K562 (cell line): ENCODE data around the gene ZNF12. TPM values are rescaled to one million over a fixed set of nuclear protein-coding genes. Genes with fewer than 3 reads are reported as not detected.
A peak's percentile ranks its signal among the peaks of the same experiment; 100 is the strongest.

Experiments
- CREB1 ChIP-seq, 2 experiments: sonication (generic) in 1 of 2; formaldehyde crosslinking in 1 of 2; IDR thresholded peaks; 2 replicates each; pipeline versions ENCODE4 v1.6.1 to v1.8.0; 2012 to 2022; ENCODE audit warnings: inconsistent platforms in 1 of 2, mild to moderate bottlenecking in 1 of 2, missing genetic modification reagents in 1 of 2, moderate library complexity in 1 of 2
- ERF ChIP-seq: fragments of 450-650 bp; formaldehyde crosslinking; IDR thresholded peaks from 2 replicates; pipeline ENCODE4 v1.4.0; 2020; ENCODE audit warnings: mild to moderate bottlenecking, mixed read lengths
- HDAC3 ChIP-seq: fragments of 450-650 bp; IDR thresholded peaks from 2 replicates; pipeline ENCODE4 v1.6.1; 2018; ENCODE audit warnings: borderline replicate concordance, mild to moderate bottlenecking, moderate library complexity; ENCODE audit not compliant: partially characterized antibody
- HINFP ChIP-seq: fragments of 450-650 bp; conservative IDR thresholded peaks from 2 replicates; pipeline ENCODE4 v1.6.1; 2016; ENCODE audit warnings: missing genetic modification characterization, low read depth, mild to moderate bottlenecking, control low read depth, missing compliant biosample characterization
- MGA ChIP-seq: fragments of 450-650 bp; IDR thresholded peaks from 2 replicates; pipeline ENCODE4 v1.6.1; 2016; ENCODE audit warnings: mild to moderate bottlenecking, moderate library complexity
- NR4A1 ChIP-seq, 2 experiments: fragments of 250-450 bp in 1 of 2; fragments of 450-650 bp in 1 of 2; sonication (Bioruptor Pico) in 1 of 2; IDR thresholded peaks; 2 replicates each; pipeline versions ENCODE4 v1.4.0 to v1.6.1; 2016 to 2020; ENCODE audit warnings: mild to moderate bottlenecking in 2 of 2, missing compliant biosample characterization in 1 of 2, missing genetic modification characterization in 1 of 2, moderate library complexity in 1 of 2
- NRF1 ChIP-seq, 2 experiments: fragments of 450-650 bp; IDR thresholded peaks in 1 of 2; conservative IDR thresholded peaks in 1 of 2; 2 replicates each; pipeline ENCODE4 v1.6.1; 2014; ENCODE audit warnings: mild to moderate bottlenecking in 2 of 2
- TEAD1 ChIP-seq, 2 experiments: fragments of 450-650 bp in 1 of 2; sonication (generic) in 1 of 2; formaldehyde crosslinking; IDR thresholded peaks; 2 replicates each; pipeline versions ENCODE4 v1.4.0 to v1.8.0; 2020 to 2022; ENCODE audit warnings: mild to moderate bottlenecking in 2 of 2, missing genetic modification reagents in 1 of 2
- ZNF584 ChIP-seq: fragments of 200-800 bp; sonication (Bioruptor generic); IDR thresholded peaks from 2 replicates; pipeline ENCODE4 v1.6.1; 2016; ENCODE audit warnings: low read depth, mild to moderate bottlenecking, missing genetic modification characterization, missing compliant biosample characterization
- polyA plus RNA-seq, 8 experiments: library from polyadenylated mRNA; depleted of rRNA in 4 of 8; stranded (reverse) in 5 of 8; unstranded in 3 of 8; fragments of >200 nt; fragmentation: Nextera tagmentation in 2 of 8; fragmentation: Illumina TruSeq in 1 of 8; extraction: Ambion mirVana in 2 of 8; extraction: Trizol in 1 of 8; gene quantifications; 2 replicates each; pipeline versions ENCODE4 v1.2.1 to v1.2.3, GENCODE V29; 2011 to 2014; ENCODE audit warnings: inconsistent platforms in 1 of 8, missing spikeins in 1 of 8
- total RNA-seq, 7 experiments: library from RNA; depleted of rRNA in 6 of 7; stranded (reverse); fragments of >200 nt in 6 of 7; fragmentation: Illumina TruSeq in 2 of 7; extraction: Trizol in 2 of 7; gene quantifications; 2 replicates each; pipeline versions ENCODE4 v1.2.1 to v1.2.3, GENCODE V29; 2011 to 2021; ENCODE audit warnings: low replicate concordance in 1 of 7
- TF ChIP-seq, protein P1 (sequence below): fragments of 450-650 bp; formaldehyde crosslinking; conservative IDR thresholded peaks from 2 replicates; pipeline ENCODE4 v1.4.0; 2022; ENCODE audit warnings: mild to moderate bottlenecking, missing genetic modification characterization

Gene ZNF12
- total and polyA plus RNA-seq, 9 of the 15 experiments (the other 6 are each of a cell fraction or from before 2014, with no cell fraction given): 5.8 to 32.3 (median 18.9) TPM

- TF ChIP-seq MGA (peak; percentile 91), NRF1 (conservative IDR thresholded peaks at IDR 0.05 in 1 of 2, IDR thresholded peaks at IDR 0.05 in 1 of 2) (peak; percentile 95 to 96), NR4A1 (CRISPR knock-in tag; IDR thresholded peaks at IDR 0.05) (no peak), NR4A1 (tag; IDR thresholded peaks at IDR 0.05) (peak; percentile 24; the same call in 1 of the 2 replicates), ZNF584 (no peak), HINFP (tag) (0 out of 2 replicates have a peak, but pooled peaks have one; percentile 33), HDAC3 (no peak), TEAD1 (CRISPR knock-in tag; IDR thresholded peaks at IDR 0.05) (peak in 1 of 2 experiments; percentile 84; a peak in 2 of 4 replicates), ERF (CRISPR knock-in tag) (peak; percentile 57; the same call in 1 of the 2 replicates), CREB1 (IDR thresholded peaks at IDR 0.05) (no peak), CREB1 (CRISPR knock-in tag; IDR thresholded peaks at IDR 0.05) (0 out of 2 replicates have a peak, but pooled peaks have one; percentile 10)
- TF ChIP-seq, protein P1, sequence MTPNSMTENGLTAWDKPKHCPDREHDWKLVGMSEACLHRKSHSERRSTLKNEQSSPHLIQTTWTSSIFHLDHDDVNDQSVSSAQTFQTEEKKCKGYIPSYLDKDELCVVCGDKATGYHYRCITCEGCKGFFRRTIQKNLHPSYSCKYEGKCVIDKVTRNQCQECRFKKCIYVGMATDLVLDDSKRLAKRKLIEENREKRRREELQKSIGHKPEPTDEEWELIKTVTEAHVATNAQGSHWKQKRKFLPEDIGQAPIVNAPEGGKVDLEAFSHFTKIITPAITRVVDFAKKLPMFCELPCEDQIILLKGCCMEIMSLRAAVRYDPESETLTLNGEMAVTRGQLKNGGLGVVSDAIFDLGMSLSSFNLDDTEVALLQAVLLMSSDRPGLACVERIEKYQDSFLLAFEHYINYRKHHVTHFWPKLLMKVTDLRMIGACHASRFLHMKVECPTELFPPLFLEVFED (CRISPR knock-in tag): 0 out of 2 replicates have a peak, but pooled peaks have one; percentile 14
Observed at GRCh38 chr7:6729492-6730342, 23.0 kb upstream of the ZNF12 start (continued).
